ENCODE measurements around the gene COL6A5.

The COL6A5 gene

GRCh38 chr3:130522399-130522798, 176.9 kb downstream of the COL6A5 start:
- DNase-seq = no peak

GRCh38 chr3:130527426-130527825, 182.0 kb downstream of the COL6A5 start:
- DNase-seq = no peak

GRCh38 chr3:130528120-130528519, 182.6 kb downstream of the COL6A5 start:
- DNase-seq = no peak

GRCh38 chr3:130529486-130530215, 184.2 kb downstream of the COL6A5 start:
- DNase-seq = no peak

GRCh38 chr3:130533247-130533646, 187.8 kb downstream of the COL6A5 start:
- DNase-seq = no peak
